Left ventricle myocardium inferior (tissue), 1 donor: ENCODE data around the gene CCDC183. TPM values are rescaled to one million over a fixed set of nuclear protein-coding genes. Genes with fewer than 3 reads are reported as not detected.
A peak's percentile ranks its signal among the peaks of the same experiment; 100 is the strongest.
"Not testable (repeated sequence)": the region's sequence is repeated elsewhere in the genome, so short reads cannot be mapped to it uniquely, and the experiment has no call there.

ENCODE experiments used
- DNase-seq: peaks from one replicate; pipeline ENCODE4 v3.0.0-alpha.2; 2020
- H3K27ac ChIP-seq: fragments of 200-600 bp; replicated peaks from 2 replicates; pipeline ENCODE4 v1.8.0; 2021
- H3K27me3 ChIP-seq: fragments of 200-600 bp; 2 replicates; pipeline ENCODE4 v1.8.0; 2021; ENCODE audit warnings: low read depth
- H3K36me3 ChIP-seq: fragments of 200-600 bp; 2 replicates; pipeline ENCODE4 v1.8.0; 2021
- H3K4me1 ChIP-seq: fragments of 200-600 bp; 2 replicates; pipeline ENCODE4 v1.8.0; 2021
- H3K4me3 ChIP-seq: fragments of 200-600 bp; 2 replicates; pipeline ENCODE4 v1.8.0; 2021; ENCODE audit warnings: mild to moderate bottlenecking, moderate library complexity
- H3K9me3 ChIP-seq: fragments of 200-600 bp; replicated peaks from 2 replicates; pipeline ENCODE4 v1.8.0; 2021
- intact Hi-C: fragments of 100-400 bp; cut with micrococcal nuclease; formaldehyde crosslinking; loops from one replicate; pipeline ENCODE4 v1.11.0; 2022
- total RNA-seq: library from RNA; stranded (reverse); fragmentation: NEBNext Ultra II Directional; extraction: Animal tissue kit (Norgen Biotek cat#: 25700); gene quantifications from one replicate; pipeline ENCODE4 v1.2.1, GENCODE V29; 2021
- TF ChIP-seq, protein P1 (sequence below): fragments of 200-600 bp; IDR thresholded peaks from 2 replicates; pipeline ENCODE4 v1.8.0; 2021; ENCODE audit warnings: antibody characterized with exemption, mild to moderate bottlenecking, borderline replicate concordance
- donor health status: DM: no; HTN: yes; CAD: no; lungs with severe emphysema.

CCDC183 gene
- total RNA-seq, 1 donor from 2014 or later: 2.1 TPM

DNA sequence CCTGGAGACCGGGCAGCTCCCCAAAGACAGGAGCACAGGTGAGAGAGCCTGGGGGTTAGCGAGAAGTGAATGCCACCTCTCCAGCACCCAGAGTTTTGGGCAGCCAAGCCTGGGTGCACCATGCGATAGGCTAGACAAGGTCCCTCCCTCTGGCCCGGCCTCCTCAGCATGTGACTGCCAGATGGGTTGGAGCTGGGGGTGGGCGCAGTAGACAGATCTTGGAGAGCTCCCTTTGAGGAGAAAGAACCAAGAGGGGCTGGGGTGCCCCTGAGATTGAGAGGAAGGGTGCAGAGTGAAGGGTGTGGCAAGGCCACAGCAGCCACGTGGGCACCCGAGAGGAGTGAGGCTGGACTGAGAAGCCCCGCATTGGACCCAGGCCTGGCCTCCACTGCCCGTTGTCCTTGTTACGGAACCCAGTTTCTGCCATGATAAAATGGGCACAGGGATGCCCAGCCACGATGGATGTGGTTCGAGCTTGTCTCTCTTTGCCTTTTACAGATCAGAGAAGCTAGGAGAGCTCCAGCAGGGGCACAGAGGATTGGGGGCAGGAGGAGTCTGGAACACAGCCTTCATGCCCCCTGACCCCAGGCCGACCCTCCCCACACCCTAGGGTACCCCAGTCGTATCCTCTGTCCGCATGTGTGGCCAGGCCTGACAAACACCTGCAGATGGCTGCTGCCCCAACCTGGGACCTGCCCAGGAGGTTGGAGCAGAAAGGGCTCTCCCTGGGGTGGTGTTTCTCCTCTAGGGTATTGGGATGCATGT, 3.6 kb upstream of the CCDC183 start:
- H3K36me3 ChIP-seq: peaks cover 11% of the 10 kb centered on the region
- peak overlapping the region; percentile 90 for H3K4me3 ChIP-seq
- intact Hi-C loops: no loop called here
- DNase-seq: no peak
- peak overlapping the region; percentile 99 for H3K27ac ChIP-seq
- H3K9me3 ChIP-seq: no peaks in the 10 kb centered on the region
- peaks cover 75% of the 10 kb centered on the region for H3K4me1 ChIP-seq
- peaks cover 1% of the 10 kb centered on the region for H3K27me3 ChIP-seq
- TF ChIP-seq, protein P1, sequence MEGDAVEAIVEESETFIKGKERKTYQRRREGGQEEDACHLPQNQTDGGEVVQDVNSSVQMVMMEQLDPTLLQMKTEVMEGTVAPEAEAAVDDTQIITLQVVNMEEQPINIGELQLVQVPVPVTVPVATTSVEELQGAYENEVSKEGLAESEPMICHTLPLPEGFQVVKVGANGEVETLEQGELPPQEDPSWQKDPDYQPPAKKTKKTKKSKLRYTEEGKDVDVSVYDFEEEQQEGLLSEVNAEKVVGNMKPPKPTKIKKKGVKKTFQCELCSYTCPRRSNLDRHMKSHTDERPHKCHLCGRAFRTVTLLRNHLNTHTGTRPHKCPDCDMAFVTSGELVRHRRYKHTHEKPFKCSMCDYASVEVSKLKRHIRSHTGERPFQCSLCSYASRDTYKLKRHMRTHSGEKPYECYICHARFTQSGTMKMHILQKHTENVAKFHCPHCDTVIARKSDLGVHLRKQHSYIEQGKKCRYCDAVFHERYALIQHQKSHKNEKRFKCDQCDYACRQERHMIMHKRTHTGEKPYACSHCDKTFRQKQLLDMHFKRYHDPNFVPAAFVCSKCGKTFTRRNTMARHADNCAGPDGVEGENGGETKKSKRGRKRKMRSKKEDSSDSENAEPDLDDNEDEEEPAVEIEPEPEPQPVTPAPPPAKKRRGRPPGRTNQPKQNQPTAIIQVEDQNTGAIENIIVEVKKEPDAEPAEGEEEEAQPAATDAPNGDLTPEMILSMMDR: no peak

DNA sequence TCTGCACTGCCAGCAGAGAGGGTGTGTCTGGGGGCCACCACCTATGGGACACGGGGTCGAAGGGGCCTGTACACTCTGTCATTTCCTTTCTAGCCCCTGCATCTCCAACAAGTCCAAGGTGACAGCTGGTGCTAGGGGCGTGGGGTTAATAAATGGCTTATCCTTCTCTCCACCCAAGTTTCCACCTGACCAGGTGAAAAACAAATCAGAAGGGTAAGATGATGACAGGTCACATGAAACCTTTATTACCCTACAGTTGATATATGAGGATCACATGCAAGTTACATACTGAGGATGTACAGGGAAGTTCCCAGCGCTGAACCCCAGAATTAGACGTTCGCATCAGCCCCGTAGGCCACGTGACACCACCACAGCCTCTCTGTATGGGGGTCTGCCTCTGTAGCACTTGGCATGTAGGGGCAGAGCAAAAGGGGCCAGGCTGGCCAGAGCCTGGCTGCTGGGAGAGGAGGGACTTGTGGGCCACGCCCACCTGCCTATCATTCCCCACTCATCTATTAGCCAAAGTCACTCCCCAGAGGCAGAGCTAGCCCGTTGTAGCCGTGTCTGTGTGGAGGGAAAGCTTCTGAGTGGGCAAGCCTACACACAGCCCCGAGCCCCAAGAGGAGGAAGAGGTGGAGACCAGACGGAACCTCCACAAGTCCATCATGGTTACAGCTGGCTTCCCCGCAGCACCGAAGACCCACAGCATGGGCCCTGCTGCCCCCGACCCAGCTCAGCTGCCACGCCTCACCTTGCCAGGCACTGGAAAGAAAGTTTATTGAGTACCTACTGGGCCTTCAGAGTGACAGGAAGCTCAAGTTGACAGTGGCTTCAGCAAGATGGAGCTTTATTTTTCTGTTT, 2.8 kb upstream of the CCDC183 start:
- TF ChIP-seq, protein P1: no peak
- Histone ChIP-seq H3K4me3 (no peak overlapping the region), H3K36me3 (peaks cover 11% of the 10 kb centered on the region), H3K27ac (peak overlapping the region; percentile 99), H3K9me3 (no peaks in the 10 kb centered on the region), H3K27me3 (peaks cover 10% of the 10 kb centered on the region), H3K4me1 (peaks cover 75% of the 10 kb centered on the region)
- intact Hi-C loops: no loop called here
- no peak for DNase-seq

DNA sequence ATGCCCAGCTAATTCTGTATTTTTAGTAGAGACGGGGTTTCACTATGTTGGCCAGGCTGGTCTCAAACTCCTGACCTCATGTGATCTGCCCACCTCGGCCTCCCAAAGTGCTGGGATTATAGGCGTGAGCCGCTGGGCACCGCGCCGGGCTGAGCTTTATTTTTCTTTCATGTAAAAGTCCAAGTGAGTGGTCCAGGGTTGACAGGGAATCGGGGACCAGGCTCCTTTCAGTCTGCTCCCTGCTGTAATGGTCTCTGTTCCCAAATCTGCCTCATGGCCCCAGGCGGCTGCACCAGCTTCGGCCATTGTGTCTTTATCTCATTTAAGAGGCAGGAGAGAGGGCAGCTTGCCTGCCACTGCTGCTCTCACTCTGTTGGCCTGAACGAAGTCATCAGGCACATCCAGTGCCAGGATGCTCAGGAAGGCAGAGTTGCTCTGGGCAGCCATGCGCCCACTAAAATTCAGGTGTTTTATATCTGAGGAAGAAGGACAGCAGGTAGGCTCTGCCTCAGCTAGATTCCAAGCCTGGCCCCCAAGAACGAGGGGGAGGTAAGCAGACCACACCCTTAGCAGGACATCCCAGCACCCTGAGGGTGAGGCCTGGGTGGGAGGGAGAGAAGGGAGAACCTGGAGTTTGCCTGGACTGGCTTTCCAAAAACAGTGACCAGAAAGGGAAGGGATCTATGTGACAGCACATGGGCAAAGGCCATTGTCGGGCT, 1.7 kb upstream of the CCDC183 start:
- Histone ChIP-seq H3K4me1 (peaks cover 80% of the 10 kb centered on the region), H3K36me3 (peaks cover 11% of the 10 kb centered on the region), H3K9me3 (no peaks in the 10 kb centered on the region), H3K4me3 (no peak overlapping the region), H3K27ac (peak overlapping the region; percentile 99), H3K27me3 (peaks cover 21% of the 10 kb centered on the region)
- no peak for DNase-seq
- intact Hi-C loops: no loop called here
- TF ChIP-seq, protein P1: no peak

DNA sequence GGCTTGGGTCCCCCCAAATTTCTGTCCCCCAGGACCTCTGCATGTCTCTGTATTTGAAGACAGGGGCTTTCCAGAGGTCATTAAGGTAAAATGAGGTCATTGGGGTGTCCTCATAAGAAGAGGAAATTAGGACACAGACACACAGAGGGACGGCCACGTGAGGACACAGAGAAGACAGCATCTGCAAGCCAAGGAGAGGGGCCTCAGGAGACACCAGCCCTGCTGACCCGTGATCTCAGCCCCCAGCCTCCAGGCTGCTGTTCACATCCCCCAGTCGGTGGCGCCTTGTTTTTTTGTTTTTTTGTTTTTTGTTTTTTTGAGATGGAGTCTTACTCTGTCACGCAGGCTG, 1.2 kb upstream of the CCDC183 start:
- H3K27me3 ChIP-seq: peaks cover 26% of the 10 kb centered on the region
- H3K4me1 ChIP-seq: peaks cover 83% of the 10 kb centered on the region
- no peak overlapping the region for H3K4me3 ChIP-seq
- no peaks in the 10 kb centered on the region for H3K9me3 ChIP-seq
- TF ChIP-seq, protein P1: no peak
- peaks cover 11% of the 10 kb centered on the region for H3K36me3 ChIP-seq
- DNase-seq: peak; percentile 54
- peak overlapping the region; percentile 99 for H3K27ac ChIP-seq
- intact Hi-C loops: no loop called here

DNA sequence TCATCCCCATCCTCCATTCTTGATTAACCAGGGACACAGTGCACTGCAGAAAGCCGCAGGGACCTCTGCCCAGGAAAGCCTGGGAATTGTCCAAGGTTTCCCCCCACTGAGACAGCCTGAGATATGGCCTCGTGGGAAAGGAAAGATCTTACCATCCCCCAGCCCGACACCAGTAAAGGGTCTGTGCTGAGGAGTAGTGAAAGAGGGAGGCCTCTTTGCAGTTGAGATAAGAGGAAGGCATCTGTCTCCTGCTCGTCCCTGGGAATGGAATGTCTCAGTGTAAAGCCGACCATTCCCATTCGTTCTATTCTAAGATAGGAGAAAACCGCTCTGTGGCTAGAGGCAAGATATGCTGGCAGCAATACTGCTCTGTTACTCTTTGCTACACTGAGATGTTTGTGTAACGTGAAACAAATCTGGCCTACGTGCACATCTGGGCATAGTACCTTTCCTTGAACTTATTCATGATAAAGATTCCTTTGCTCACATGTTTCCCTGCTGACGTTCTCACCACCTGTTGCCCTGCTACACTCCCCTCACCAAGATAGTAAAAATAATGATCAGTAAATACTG, 723 bp downstream of the CCDC183 start:
- Histone ChIP-seq H3K27ac (peak overlapping the region; percentile 99), H3K27me3 (peaks cover 44% of the 10 kb centered on the region), H3K4me1 (peaks cover 86% of the 10 kb centered on the region), H3K36me3 (peaks cover 11% of the 10 kb centered on the region), H3K4me3 (peak overlapping the region; percentile 1)
- H3K9me3 ChIP-seq, DNase-seq, intact Hi-C loops: not testable (repeated sequence)
